GM12892 (cell line): ENCODE data around the gene AVEN.
"Not testable (repeated sequence)": the region's sequence is repeated elsewhere in the genome, so short reads cannot be mapped to it uniquely, and the experiment has no call there.

Experiments
- DNase-seq: peaks from one replicate; pipeline ENCODE4 v3.0.0; 2011; ENCODE audit not compliant: insufficient read length
- FAIRE-seq: peaks from 2 replicates; lab custom pipeline; 2011; peaks lifted over from hg19 to GRCh38; lab: Jason Lieb, UNC
- POLR2A ChIP-seq: IDR thresholded peaks from 2 replicates; pipeline ENCODE4 v1.6.1; 2011; ENCODE audit warnings: low read depth, low read length, control low read depth
- POLR2AphosphoS5 ChIP-seq: IDR thresholded peaks from 2 replicates; pipeline ENCODE4 v1.6.1; 2011; ENCODE audit warnings: low read depth, low read length, control low read depth
- TAF1 ChIP-seq: IDR thresholded peaks from 2 replicates; pipeline ENCODE4 v1.6.1; 2011; ENCODE audit warnings: low read depth, mild to moderate bottlenecking, control low read depth, low read length, borderline replicate concordance

AVEN gene

GRCh38 chr15:34056911-34057310, 17.9 kb upstream of the AVEN start:
- FAIRE-seq (no peak), DNase-seq (no peak)
- no peak for TF ChIP-seq TAF1

- FAIRE-seq (no peak), DNase-seq (no peak)
- TF ChIP-seq TAF1 = no peak
Observed at GRCh38 chr15:34055868-34056595, 17.0 kb upstream of the AVEN start.

GRCh38 chr15:34054081-34054707, 15.2 kb upstream of the AVEN start:
- no peak for TF ChIP-seq POLR2A
- TF ChIP-seq POLR2AphosphoS5 = no peak
- no peak for TF ChIP-seq TAF1
- no peak for DNase-seq
- FAIRE-seq = no peak

GRCh38 chr15:34050385-34050784, 11.4 kb upstream of the AVEN start:
- DNase-seq, FAIRE-seq: not testable (repeated sequence)

- TF ChIP-seq TAF1 = no peak
- no peak for TF ChIP-seq POLR2A
- TF ChIP-seq POLR2AphosphoS5 = no peak
- DNase-seq (no peak), FAIRE-seq (no peak)
Observed at GRCh38 chr15:34049112-34049511, 10.1 kb upstream of the AVEN start.

GRCh38 chr15:34047893-34048775, 9.1 kb upstream of the AVEN start:
- TF ChIP-seq TAF1 (no peak), POLR2AphosphoS5 (no peak), POLR2A (no peak)
- no peak for DNase-seq
- no peak for FAIRE-seq

GRCh38 chr15:34046471-34047145, 7.6 kb upstream of the AVEN start:
- no peak for TF ChIP-seq TAF1
- TF ChIP-seq POLR2AphosphoS5 = no peak
- no peak for TF ChIP-seq POLR2A
- FAIRE-seq (no peak), DNase-seq (no peak)

GRCh38 chr15:34043813-34044212, 4.8 kb upstream of the AVEN start:
- no peak for FAIRE-seq

GRCh38 chr15:34043391-34043790, 4.4 kb upstream of the AVEN start:
- no peak for FAIRE-seq
- DNase-seq = no peak
- TF ChIP-seq POLR2A (no peak), POLR2AphosphoS5 (no peak)

More at GRCh38 chr15:34043813-34044212, 4.8 kb upstream of the AVEN start:
- DNase-seq = no peak
- TF ChIP-seq POLR2AphosphoS5 (no peak), POLR2A (no peak), TAF1 (no peak)

GRCh38 chr15:34039790-34040113, 748 bp upstream of the AVEN start:
- FAIRE-seq (no peak), DNase-seq (no peak)
- no peak for TF ChIP-seq POLR2AphosphoS5
- TF ChIP-seq POLR2A = no peak
- no peak for TF ChIP-seq TAF1

- FAIRE-seq (peak; percentile 93), DNase-seq (peak; percentile 50)
- TF ChIP-seq POLR2A = peak; percentile 88
- peak; percentile 90 for TF ChIP-seq POLR2AphosphoS5
- peak; percentile 58 for TF ChIP-seq TAF1
Observed at GRCh38 chr15:34038023-34038870, 757 bp downstream of the AVEN start.
